CD8-positive, alpha-beta memory T cell (primary cell): Measurements from ENCODE around the gene MKRN2. TPM values are rescaled to one million over a fixed set of nuclear protein-coding genes. Genes with fewer than 3 reads are reported as not detected.
A peak's percentile ranks its signal among the peaks of the same experiment; 100 is the strongest.

ENCODE experiments used
- CTCF ChIA-PET: fragments of 350-600 bp; sonication (Branson Sonifier 250); formaldehyde crosslinking; loops from one replicate; lab custom pipeline; 2021; ENCODE audit warnings: antibody characterized with exemption; lab: Charles Lee
- POLR2A ChIA-PET: fragments of 350-600 bp; sonication (Branson Sonifier 250); formaldehyde crosslinking; loops from one replicate; lab custom pipeline; 2021; ENCODE audit warnings: antibody characterized with exemption; lab: Charles Lee
- DNase-seq, 5 donors: peaks; one replicate each; pipeline versions ENCODE4 v3.0.0 to v3.0.0-alpha.2; 2020 to 2022; ENCODE audit warnings: mixed read lengths in 1 of 5
- H3K27ac ChIP-seq: one replicate; pipeline ENCODE4 v1.7.0; 2013; ENCODE audit warnings: low read depth, mild to moderate bottlenecking, low read length, moderate library complexity
- H3K27me3 ChIP-seq: 2 replicates; pipeline ENCODE4 v1.7.0; 2013; ENCODE audit warnings: low read length, mild to moderate bottlenecking; ENCODE audit not compliant: insufficient read depth, poor library complexity, severe bottlenecking
- H3K36me3 ChIP-seq: 2 replicates; pipeline ENCODE4 v1.7.0; 2013; ENCODE audit warnings: mild to moderate bottlenecking, low read length, moderate library complexity; ENCODE audit not compliant: insufficient read depth
- H3K4me1 ChIP-seq: 2 replicates; pipeline ENCODE4 v1.7.0; 2013; ENCODE audit warnings: mild to moderate bottlenecking, low read length, moderate library complexity; ENCODE audit not compliant: insufficient read depth
- H3K4me3 ChIP-seq: 2 replicates; pipeline ENCODE4 v1.7.0; 2013; ENCODE audit warnings: mild to moderate bottlenecking, low read length
- H3K9me3 ChIP-seq: 2 replicates; pipeline ENCODE4 v1.7.0; 2013; ENCODE audit warnings: mild to moderate bottlenecking, low read length
- H3K27ac Mint-ChIP-seq, 8 donors: one replicate each; pipeline ENCODE4 v1.8.0; 2020 to 2021; ENCODE audit warnings: mixed read lengths in 8 of 8, mild to moderate bottlenecking in 6 of 8, inconsistent platforms in 3 of 8, moderate library complexity in 3 of 8
- H3K27me3 Mint-ChIP-seq, 2 donors: one replicate each; pipeline ENCODE4 v1.8.0; 2020 to 2021; ENCODE audit warnings: mixed read lengths in 2 of 2, mild to moderate bottlenecking in 1 of 2, moderate library complexity in 1 of 2
- H3K36me3 Mint-ChIP-seq, 3 donors: one replicate each; pipeline ENCODE4 v1.8.0; 2020 to 2021; ENCODE audit warnings: mixed read lengths in 3 of 3, inconsistent platforms in 1 of 3, mild to moderate bottlenecking in 1 of 3
- H3K4me1 Mint-ChIP-seq, 3 donors: one replicate each; pipeline ENCODE4 v1.8.0; 2020 to 2021; ENCODE audit warnings: mixed read lengths in 3 of 3, inconsistent platforms in 1 of 3, mild to moderate bottlenecking in 1 of 3
- H3K4me3 Mint-ChIP-seq, 7 donors: one replicate each; pipeline ENCODE4 v1.8.0; 2020 to 2021; ENCODE audit warnings: mixed read lengths in 7 of 7, mild to moderate bottlenecking in 6 of 7, moderate library complexity in 4 of 7, inconsistent platforms in 2 of 7
- H3K9me3 Mint-ChIP-seq, 5 donors: one replicate each; pipeline ENCODE4 v1.8.0; 2020 to 2022; ENCODE audit warnings: mixed read lengths in 5 of 5, mild to moderate bottlenecking in 3 of 5, moderate library complexity in 2 of 5, inconsistent platforms in 1 of 5
- polyA plus RNA-seq: library from polyadenylated mRNA; unstranded; fragments of 300-500 nt; fragmentation: Illumina TruSeq; gene quantifications from one replicate; pipeline ENCODE4 v1.2.3, GENCODE V29; 2021
- total RNA-seq, 2 experiments: library from RNA; stranded (reverse); gene quantifications; one replicate each; pipeline ENCODE4 v1.2.3, GENCODE V29; 2021

MKRN2 gene
- total RNA-seq (10 to 100 TPM; 30.0 to 33.6 TPM), polyA plus RNA-seq (51.6 TPM)

- peak within 1 kb of the TSS; percentile 87 to 99 (median 93) for H3K4me3 Mint-ChIP-seq
- POLR2A ChIA-PET: interaction anchor here (1.7 kb wide), 1 partner anchor 107 kb away, joined by 8 read pairs; the partner anchor contains the start of gene RAF1
- H3K27ac Mint-ChIP-seq: peak within 1 kb of the TSS; percentile 84 to 96 (median 94)
- Histone ChIP-seq H3K4me1 (peaks cover 40% of the 10 kb centered on the region), H3K4me3 (peak within 1 kb of the TSS; percentile 72), H3K36me3 (no peaks in the 10 kb centered on the region), H3K9me3 (no peaks in the 10 kb centered on the region), H3K27ac (peak within 1 kb of the TSS; percentile 91), H3K27me3 (peaks cover 15% of the 10 kb centered on the region)
- H3K9me3 Mint-ChIP-seq: peaks cover 0 to 2% (median 0%) of the 10 kb centered on the region in 5 donors
- H3K4me1 Mint-ChIP-seq: peaks cover 60 to 70% (median 68%) of the 10 kb centered on the region in 3 donors
- peaks cover 27 to 32% of the 10 kb centered on the region in 2 donors for H3K27me3 Mint-ChIP-seq
- peaks cover 0 to 10% (median 0%) of the 10 kb centered on the region in 3 donors for H3K36me3 Mint-ChIP-seq
- CTCF ChIA-PET: no interaction called here
- DNase-seq: peak; percentile 76 to 88 (median 83)
Measured at GRCh38 chr3:12556690-12557472, at the start of gene MKRN2. MKRN2 (plus strand) TSS chr3:12557087; CDS start chr3:12557151, 64 bp downstream.

DNA sequence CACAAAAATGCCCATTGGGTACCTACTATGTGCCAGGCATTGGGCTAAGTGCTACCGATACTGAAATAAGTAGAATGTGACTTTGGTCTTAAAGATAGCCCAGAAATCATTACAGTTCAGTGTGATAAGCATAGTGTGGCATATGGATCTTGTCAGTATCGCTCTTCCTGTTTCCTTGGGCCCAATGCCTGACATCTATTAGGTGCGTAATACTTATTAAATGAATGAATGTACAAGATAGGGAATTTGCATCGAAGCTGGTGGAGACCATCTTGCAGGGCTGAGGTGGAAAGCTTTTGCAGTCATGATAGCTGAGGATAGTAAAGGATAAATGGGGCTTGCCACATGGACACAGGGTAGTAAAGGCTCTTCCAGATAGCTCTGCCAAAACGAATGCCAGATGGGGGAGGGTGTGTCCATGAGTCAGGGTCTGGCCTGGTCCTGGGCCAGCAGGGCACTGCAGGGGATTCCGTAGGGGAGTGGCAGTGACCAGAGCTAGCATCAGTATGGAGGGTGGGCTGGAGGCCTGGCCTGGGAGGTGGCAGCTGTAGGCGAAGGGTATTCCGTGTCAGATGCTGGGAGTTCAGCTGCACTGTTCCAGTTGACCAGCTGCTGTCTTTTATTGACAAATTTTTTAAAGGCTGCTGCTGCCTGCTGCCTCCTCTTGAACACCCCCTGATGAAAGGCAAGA is 49.2 kb upstream of the MKRN2 start:
- POLR2A ChIA-PET: no interaction called here
- Mint-ChIP-seq H3K9me3 (no peaks in the 10 kb centered on the region), H3K27ac (peak overlapping the region in 2 of 8 donors; percentile 2 to 18), H3K4me3 (no peak overlapping the region), H3K36me3 (peaks cover 8 to 57% (median 19%) of the 10 kb centered on the region in 3 donors), H3K27me3 (no peaks in the 10 kb centered on the region), H3K4me1 (no peaks in the 10 kb centered on the region)
- Histone ChIP-seq H3K27me3 (no peaks in the 10 kb centered on the region), H3K4me1 (no peaks in the 10 kb centered on the region), H3K4me3 (no peak overlapping the region), H3K36me3 (no peaks in the 10 kb centered on the region), H3K9me3 (no peaks in the 10 kb centered on the region), H3K27ac (no peak overlapping the region)
- DNase-seq: no peak
- CTCF ChIA-PET: no interaction called here

DNA sequence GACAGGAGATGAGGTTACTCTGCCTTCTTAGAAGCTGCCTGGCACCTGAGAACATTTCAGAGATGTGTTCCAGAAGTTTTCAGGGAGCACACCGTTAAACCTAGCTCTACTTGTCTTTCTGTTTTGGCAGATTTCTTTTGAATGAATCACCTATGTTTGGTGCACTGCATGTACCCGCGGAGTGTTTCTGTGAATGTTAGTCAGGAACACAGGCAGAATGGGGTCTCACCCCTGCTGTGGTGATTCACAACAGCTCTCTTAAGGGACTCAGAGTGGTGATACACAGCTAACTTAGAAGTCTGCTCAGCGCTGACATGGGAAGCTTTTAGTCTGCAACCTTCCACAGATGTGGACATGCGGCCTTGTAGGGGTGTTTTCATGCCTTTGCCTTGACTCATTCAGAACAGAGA is 48.6 kb upstream of the MKRN2 start:
- no peaks in the 10 kb centered on the region for H3K4me1 Mint-ChIP-seq
- H3K27ac Mint-ChIP-seq: no peak overlapping the region
- Histone ChIP-seq H3K27ac (no peak overlapping the region), H3K36me3 (no peaks in the 10 kb centered on the region), H3K4me1 (no peaks in the 10 kb centered on the region), H3K9me3 (no peaks in the 10 kb centered on the region), H3K27me3 (no peaks in the 10 kb centered on the region), H3K4me3 (no peak overlapping the region)
- peaks cover 5 to 56% (median 16%) of the 10 kb centered on the region in 3 donors for H3K36me3 Mint-ChIP-seq
- ChIA-PET CTCF (no interaction called here), POLR2A (no interaction called here)
- no peak for DNase-seq
- no peak overlapping the region for H3K4me3 Mint-ChIP-seq
- no peaks in the 10 kb centered on the region for H3K9me3 Mint-ChIP-seq
- no peaks in the 10 kb centered on the region for H3K27me3 Mint-ChIP-seq

DNA sequence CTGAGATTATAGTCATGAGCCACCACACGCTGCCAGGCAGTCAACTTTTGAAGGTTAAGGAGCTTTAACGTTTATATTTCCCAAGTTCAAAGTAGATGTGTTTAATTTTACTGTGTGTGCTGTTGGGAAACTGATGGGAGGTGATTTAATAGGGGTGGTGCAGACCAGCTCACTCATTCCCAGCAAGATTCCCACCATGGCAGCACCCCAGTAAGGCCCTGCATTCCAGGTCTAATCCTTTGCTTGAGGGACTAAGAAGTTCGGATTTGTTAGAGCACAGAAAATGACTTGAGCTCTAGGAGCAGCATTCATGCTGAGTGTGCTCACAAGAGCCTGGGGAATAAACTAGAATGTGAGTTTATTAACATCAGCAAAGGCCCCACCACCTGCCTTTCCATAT is 47.4 kb upstream of the MKRN2 start:
- DNase-seq: no peak
- Mint-ChIP-seq H3K9me3 (no peaks in the 10 kb centered on the region), H3K4me1 (no peaks in the 10 kb centered on the region), H3K4me3 (no peak overlapping the region), H3K27ac (no peak overlapping the region), H3K27me3 (no peaks in the 10 kb centered on the region), H3K36me3 (peaks cover 4 to 49% (median 17%) of the 10 kb centered on the region in 3 donors)
- Histone ChIP-seq H3K9me3 (no peaks in the 10 kb centered on the region), H3K36me3 (no peaks in the 10 kb centered on the region), H3K4me1 (no peaks in the 10 kb centered on the region), H3K4me3 (no peak overlapping the region), H3K27ac (no peak overlapping the region), H3K27me3 (no peaks in the 10 kb centered on the region)
- ChIA-PET CTCF (interaction anchor here (0.9 kb wide), 1 partner anchor 14 kb away, joined by 3 read pairs; no protein-coding TSS in a partner anchor), POLR2A (no interaction called here)

DNA sequence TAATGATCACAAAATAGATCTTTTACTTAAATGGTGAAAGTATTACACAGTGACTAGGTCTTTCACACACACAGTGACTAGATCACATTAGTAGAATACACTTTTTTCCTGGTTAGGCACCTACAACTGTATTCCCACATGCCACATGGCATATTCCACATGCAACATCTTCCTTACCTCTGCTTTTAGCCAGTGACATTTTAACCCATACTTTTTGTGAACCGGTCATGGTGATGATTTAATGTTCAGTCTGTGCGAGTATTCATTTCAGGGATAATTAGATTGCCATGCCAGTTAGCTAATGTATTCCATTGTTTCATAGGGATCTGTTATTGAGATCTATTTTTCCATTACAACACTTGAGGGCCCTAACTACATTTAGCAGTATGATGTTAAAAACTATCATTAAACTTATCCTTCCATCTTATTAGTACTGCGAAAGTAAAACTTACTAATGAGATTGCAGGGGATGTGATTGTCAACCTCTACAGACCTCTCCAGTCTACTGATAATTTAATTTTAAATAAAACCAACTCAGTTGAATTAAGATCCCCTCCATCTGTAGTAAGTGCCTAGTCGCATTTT is 44.3 kb upstream of the MKRN2 start:
- H3K27ac Mint-ChIP-seq: peak overlapping the region in 1 of 8 donors; percentile 34
- no peaks in the 10 kb centered on the region for H3K27me3 Mint-ChIP-seq
- Histone ChIP-seq H3K36me3 (no peaks in the 10 kb centered on the region), H3K27ac (no peak overlapping the region), H3K27me3 (no peaks in the 10 kb centered on the region), H3K4me3 (no peak overlapping the region), H3K4me1 (no peaks in the 10 kb centered on the region), H3K9me3 (no peaks in the 10 kb centered on the region)
- H3K4me1 Mint-ChIP-seq: no peaks in the 10 kb centered on the region
- H3K4me3 Mint-ChIP-seq: no peak overlapping the region
- H3K9me3 Mint-ChIP-seq: no peaks in the 10 kb centered on the region
- POLR2A ChIA-PET: no interaction called here
- CTCF ChIA-PET: interaction anchor here (1.1 kb wide), 1 partner anchor 28 kb away, joined by 3 read pairs; the partner anchor contains the start of gene TSEN2
- peaks cover 0 to 31% (median 13%) of the 10 kb centered on the region in 3 donors for H3K36me3 Mint-ChIP-seq
- DNase-seq: no peak

GRCh38 chr3:12513694-12514446 is 43.0 kb upstream of the MKRN2 start:
- no peaks in the 10 kb centered on the region for H3K36me3 ChIP-seq
- CTCF ChIA-PET: interaction anchor here (1.1 kb wide), 1 partner anchor 30 kb away, joined by 3 read pairs; the partner anchor contains the start of gene TSEN2
- POLR2A ChIA-PET: no interaction called here
- H3K9me3 ChIP-seq: no peaks in the 10 kb centered on the region
- Mint-ChIP-seq H3K9me3 (no peaks in the 10 kb centered on the region), H3K27me3 (no peaks in the 10 kb centered on the region), H3K27ac (peak overlapping the region in 2 of 8 donors; percentile 18 to 54), H3K4me1 (no peaks in the 10 kb centered on the region), H3K36me3 (peaks cover 1 to 26% (median 4%) of the 10 kb centered on the region in 3 donors), H3K4me3 (no peak overlapping the region)
- DNase-seq: no peak
- no peaks in the 10 kb centered on the region for H3K27me3 ChIP-seq
- H3K27ac ChIP-seq: no peak overlapping the region
- no peaks in the 10 kb centered on the region for H3K4me1 ChIP-seq
- H3K4me3 ChIP-seq: no peak overlapping the region

- ChIA-PET POLR2A (no interaction called here), CTCF (no interaction called here)
- Histone ChIP-seq H3K36me3 (no peaks in the 10 kb centered on the region), H3K9me3 (no peaks in the 10 kb centered on the region), H3K4me1 (no peaks in the 10 kb centered on the region), H3K27me3 (no peaks in the 10 kb centered on the region), H3K4me3 (no peak overlapping the region), H3K27ac (no peak overlapping the region)
- peaks cover 4 to 23% (median 8%) of the 10 kb centered on the region in 3 donors for H3K36me3 Mint-ChIP-seq
- H3K4me3 Mint-ChIP-seq: no peak overlapping the region
- no peaks in the 10 kb centered on the region for H3K9me3 Mint-ChIP-seq
- no peaks in the 10 kb centered on the region for H3K27me3 Mint-ChIP-seq
- no peaks in the 10 kb centered on the region for H3K4me1 Mint-ChIP-seq
- DNase-seq: no peak
- no peak overlapping the region for H3K27ac Mint-ChIP-seq
Measured at GRCh38 chr3:12515631-12516030, 41.3 kb upstream of the MKRN2 start.
